NCI-H446 (cell line): ENCODE measurements around the gene ACAD10.
A peak's percentile ranks its signal among the peaks of the same experiment; 100 is the strongest.

Source experiments
- DNase-seq, 2 experiments: peaks; one replicate each; lab custom pipeline; 2025; lab: John Stamatoyannopoulos, UW

The ACAD10 gene

DNA sequence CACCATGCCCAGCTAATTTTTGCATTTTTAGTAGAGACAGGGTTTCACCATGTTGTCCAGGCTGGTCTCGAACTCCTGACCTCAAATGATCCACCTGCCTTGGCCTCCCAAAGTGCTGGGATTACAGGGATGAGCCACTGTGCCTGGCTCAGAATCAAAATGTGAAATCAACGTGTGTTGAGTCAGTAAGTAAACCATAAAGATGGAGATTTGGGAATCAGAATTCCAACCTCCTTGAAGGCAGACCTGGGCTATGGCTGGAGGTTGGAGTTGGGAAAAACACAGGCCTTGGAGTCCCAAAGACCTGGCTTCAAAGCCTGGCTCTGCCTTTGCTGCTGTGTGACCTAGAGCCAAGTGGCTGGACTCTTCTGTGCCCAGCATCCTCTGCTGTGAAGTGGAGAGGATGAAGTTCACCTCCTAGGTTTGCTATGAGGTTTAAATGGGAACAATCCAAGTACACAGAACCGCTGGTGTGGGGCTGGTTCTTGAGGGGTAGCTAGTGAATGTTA is 91.0 kb downstream of the ACAD10 start:
- no peak for DNase-seq

DNA sequence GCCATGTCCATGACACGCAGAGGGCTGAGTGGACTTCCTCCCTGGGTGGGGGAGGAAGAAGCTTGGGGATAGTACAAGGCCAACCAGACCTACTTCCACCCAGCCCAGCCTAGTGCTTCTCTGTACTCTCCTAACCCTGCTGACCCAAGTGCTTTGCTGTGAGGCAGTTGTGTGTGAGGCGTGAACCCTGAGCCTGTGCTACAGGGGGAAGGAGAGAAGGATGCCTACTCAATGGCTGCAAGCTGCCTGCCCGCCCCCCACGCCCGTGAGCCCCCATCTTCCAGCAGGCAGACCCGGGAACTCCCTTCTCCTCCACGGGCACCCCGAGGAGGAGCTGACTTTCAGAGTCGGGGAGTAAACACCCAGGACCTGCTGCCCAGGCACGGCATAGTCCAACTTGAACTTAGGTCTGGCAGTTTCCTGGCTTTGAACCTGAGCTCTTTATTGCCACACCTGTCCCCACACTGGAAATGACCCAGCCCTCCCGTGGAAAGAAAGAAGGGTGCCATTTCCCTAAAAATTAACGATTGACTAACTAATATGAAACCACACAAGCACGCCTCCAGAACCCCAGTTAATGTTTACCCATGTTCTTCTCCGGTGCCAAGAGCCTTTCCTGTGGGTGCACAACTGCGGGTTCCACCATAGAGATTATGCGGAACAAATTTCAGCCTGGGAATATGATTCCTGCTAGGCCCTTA is 91.6 kb downstream of the ACAD10 start:
- DNase-seq, result no peak

DNA sequence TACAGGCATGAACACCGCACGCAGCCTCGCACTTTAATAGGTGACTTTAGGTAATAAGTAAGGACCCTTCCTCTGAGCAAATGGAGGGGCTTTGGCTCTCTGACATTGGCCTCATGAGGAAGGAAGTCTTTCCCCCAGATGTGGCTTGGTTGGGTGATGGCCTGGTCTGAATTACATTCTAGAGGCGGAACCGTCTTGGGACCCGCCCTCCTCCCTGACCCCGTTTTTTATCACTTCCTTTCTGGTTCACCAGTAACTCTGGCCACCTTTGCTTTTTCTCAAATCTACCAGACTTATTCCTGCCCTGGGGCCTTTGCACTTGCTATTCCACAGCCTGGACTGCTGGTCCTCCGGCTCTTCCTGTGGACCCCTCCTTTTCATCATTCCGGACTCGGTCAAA is 94.3 kb downstream of the ACAD10 start:
- no peak for DNase-seq

- no peak for DNase-seq
Measured at GRCh38 chr12:111780615-111781014, 94.8 kb downstream of the ACAD10 start.

DNA sequence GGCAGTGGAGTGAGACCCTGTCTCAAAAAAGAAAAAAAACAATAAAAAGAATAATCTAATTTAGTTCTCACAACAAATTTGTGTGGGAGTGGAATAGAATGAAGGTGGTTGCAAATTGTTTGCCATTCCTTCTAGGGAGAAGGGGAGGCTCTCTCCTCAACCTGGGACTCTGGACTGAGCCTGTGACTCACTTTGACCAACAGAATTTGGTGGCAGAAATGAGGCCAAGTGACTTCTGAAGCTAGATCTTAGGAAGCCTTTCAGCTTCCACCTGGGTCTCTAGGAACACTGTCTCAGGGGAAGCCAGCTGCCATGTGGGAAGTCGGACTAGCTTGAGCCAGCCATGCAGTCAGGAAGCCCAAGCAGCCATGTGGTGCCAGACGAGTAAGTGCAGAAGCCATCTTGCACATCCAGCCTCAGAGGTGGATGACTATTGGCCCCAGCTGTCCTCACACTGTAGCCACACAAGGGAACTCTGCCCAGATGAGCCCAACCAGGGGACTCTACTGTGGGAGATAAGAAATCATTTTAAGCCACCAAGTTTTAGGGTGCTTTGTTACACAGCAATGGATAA is 95.3 kb downstream of the ACAD10 start:
- no peak for DNase-seq

- no peak for DNase-seq
Measured at GRCh38 chr12:111783046-111783445, 97.2 kb downstream of the ACAD10 start.

- DNase-seq, result no peak
Measured at GRCh38 chr12:111784953-111785352, 99.1 kb downstream of the ACAD10 start.

DNA sequence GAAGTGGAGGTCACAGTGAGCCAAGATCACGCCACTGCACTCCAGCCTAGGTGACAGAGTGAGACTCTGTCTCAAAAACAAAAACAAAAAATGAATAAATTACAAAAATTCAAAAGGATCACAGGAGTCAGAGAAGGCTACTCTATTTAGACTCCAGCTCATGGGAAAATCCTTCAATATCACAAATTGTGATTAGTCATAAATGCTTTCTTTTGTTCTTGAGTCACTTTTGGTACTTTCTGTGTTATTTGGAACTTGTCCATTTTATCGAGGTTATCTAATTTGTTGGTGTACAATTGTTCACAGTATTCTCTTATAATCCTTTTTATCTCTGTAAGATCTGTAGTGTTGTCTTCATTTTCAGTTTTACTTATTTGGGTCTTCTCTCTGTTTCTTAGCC is 99.8 kb downstream of the ACAD10 start:
- no peak for DNase-seq

DNA sequence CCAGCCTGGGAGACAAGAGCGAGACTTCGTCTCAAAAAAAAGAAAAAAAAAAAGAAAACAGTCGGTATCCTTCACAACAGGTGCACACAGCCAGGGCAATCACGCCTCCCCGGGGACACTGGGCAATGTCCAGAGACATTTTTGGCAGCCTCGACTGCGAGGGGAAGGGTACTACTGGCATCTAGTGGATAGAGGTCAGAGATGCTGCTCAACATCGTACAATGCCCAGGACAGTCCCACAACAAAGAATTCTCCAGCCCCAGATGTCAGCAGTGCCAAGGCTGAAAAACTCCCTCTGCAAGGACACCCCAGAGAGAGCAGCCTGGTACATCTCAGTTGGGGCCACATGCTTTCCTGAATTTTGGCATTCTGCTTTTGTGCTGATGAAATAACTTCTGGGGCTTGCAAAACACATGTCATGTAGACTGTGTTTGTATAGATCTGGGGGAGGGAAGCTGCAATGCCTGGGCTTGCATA is 102.4 kb downstream of the ACAD10 start:
- DNase-seq, result peak in 1 of 2 experiments; percentile 23

DNA sequence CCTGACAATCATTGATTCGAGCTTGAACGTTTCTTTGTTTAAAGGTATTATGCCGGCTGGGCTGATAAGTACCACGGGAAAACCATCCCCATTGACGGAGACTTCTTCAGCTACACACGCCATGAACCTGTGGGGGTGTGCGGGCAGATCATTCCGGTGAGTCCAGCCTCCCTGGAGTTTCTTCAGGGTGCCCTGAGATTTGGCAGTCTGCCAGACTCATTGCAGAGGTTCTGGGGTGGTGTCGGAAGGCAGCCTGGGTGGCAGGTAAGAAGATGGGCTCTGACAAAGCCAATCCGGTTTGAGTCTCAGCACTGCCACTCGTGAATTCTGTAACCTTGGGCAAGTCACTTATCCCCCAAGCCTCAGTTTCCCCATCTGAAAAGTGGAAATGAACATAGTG is 103.9 kb downstream of the ACAD10 start:
- DNase-seq, result no peak

DNA sequence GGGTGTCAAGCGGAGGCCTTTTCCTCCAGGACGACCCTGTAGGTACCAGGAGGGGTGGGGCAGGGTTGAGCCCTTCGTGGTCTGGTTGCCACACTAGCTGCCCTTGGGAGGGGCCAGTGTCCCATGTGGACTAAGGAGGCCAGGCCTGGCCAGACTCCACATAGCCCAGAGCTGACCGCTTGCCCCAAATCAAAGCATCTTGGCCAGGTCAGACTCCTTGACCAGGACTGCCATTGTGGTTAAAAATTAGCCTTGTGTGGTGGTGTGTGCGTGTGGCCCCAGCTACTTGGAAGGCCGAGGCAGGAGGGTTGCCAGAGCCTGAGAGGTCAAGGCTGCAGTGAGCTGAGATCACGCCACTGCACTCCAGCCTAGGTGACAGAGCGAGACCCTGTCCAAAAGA is 105.7 kb downstream of the ACAD10 start:
- no peak for DNase-seq

DNA sequence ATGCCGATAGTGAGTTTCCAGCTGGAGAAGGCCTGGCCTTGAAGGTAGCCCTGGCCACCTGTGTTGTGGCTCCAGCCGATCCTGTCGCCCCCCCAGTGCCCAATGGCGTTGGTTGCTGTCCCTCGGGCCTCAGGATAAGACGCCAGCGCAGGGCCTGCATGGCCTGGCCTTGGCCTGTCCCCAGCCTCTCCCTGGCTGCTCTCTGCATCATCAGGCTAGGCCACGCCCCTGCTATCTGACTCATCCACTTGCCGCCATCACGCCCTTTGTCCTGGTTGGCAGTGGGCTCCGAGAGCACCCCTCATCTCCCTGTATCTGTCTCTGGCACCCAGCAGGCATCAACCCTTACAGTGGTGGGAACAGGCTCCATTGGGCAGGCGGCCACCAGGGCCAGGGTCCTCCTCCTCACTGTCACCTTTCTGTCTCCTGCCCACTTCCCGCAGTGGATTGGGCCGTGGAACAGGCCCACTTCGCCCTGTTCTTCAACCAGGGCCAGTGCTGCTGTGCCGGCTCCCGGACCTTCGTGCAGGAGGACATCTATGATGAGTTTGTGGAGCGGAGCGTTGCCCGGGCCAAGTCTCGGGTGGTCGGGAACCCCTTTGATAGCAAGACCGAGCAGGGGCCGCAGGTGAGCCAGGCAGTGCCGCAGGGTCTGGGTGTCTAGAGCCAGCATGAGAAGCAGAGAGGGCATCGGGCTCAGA is 106.5 kb downstream of the ACAD10 start:
- no peak for DNase-seq

GRCh38 chr12:111792856-111793235 is 107.0 kb downstream of the ACAD10 start:
- no peak for DNase-seq

DNA sequence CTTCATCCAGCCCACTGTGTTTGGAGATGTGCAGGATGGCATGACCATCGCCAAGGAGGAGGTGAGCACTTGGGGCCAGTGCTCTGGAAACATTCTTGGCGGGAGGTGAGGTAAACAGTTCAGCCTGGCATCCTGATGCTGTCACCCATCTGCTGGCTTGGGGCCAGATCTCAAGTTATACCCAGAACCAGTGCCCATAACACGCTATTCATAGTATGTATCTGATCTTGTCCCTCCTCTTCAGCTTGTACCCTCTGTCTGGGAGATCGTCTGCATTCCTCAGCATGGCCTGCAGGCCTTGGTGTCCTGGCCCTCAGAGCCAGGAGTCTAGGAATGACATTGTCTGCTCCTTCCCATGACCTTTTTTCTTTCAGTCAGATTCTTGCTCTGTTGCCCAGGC is 112.3 kb downstream of the ACAD10 start:
- DNase-seq, result no peak

DNA sequence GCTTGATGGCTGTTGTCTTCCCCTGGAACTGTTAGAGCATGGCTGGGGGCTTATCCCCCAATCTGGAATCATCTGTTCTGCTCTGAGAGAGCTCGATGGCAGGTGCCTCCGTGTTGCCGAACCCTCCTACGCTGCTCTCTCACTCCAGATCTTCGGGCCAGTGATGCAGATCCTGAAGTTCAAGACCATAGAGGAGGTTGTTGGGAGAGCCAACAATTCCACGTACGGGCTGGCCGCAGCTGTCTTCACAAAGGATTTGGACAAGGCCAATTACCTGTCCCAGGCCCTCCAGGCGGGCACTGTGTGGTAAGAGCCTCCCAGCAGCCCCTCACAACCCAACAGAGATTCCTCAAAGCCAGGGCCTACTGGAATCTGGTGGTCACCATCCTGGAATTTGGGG is 113.9 kb downstream of the ACAD10 start:
- no peak for DNase-seq

DNA sequence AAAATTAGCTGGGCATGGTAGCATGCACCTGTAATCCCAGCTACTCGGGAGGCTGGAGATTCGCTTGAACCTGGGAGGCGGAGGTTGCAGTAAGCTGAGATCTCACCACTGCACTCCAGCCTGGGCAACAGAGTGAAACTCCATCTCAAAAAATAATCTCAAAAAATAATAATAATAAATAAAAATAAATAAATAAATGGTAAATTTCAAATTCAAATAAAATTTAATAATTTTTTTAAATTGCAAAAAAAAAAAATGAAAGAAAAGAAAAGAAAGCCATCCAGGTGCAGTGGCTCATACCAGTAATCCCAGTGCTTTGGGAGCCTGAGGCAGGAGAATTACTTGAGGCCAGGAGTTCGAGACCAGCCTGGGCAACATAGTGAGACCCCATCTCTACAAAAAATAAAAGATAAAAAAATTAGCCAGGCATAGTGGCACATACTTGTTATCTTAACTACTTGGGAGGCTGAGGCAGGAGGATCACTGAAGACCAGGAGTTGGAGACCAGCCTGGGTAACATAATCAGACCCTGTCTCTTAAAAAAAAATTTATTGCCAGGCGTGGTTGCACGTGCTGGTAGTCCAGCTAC is 117.3 kb downstream of the ACAD10 start:
- DNase-seq, result no peak

DNA sequence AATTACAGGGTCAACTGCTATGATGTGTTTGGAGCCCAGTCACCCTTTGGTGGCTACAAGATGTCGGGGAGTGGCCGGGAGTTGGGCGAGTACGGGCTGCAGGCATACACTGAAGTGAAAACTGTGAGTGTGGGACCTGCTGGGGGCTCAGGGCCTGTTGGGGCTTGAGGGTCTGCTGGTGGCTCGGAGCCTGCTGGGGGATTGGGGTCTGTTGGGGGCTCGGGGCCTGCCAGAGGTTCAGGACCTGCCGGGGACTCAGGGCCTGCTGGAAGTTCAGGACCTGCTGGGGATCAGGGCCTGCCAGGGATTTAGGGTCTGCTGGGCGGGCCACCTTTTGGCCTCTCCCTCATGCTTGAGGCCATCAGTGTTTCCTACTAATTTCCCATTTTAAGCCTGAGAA is 118.0 kb downstream of the ACAD10 start:
- DNase-seq, result no peak

DNA sequence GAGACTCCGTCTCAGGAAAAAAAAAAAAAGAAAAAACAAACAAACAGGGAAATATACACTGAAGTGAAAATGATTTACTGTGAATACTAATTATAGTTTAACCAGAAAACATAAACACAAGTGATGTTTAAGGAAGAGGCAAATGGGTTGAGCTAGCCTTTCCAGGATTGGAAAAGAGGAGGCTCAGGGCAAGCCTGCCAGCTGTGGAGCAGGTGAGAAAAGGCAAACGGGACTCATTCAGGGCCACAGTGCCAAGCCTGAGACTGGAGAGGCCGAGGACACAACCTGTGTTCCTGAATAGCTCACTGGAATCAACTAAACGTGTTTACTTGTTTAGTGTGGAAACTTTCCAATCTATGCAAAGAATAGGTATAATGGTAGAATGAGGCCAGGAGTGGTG is 120.5 kb downstream of the ACAD10 start:
- no peak for DNase-seq
